GM23248 (cell line): ENCODE data around the gene DIDO1. TPM values are rescaled to one million over a fixed set of nuclear protein-coding genes. Genes with fewer than 3 reads are reported as not detected.

Experiments
- DNase-seq: peaks from one replicate; pipeline ENCODE4 v3.0.0-alpha.2; 2015
- H2AFZ ChIP-seq: fragments of 200-600 bp; sonication (generic); 2 replicates; pipeline ENCODE4 v1.6.1; 2016; ENCODE audit warnings: antibody characterized with exemption
- H3F3A ChIP-seq: fragments of 200-600 bp; sonication (generic); 2 replicates; pipeline ENCODE4 v1.6.1; 2016; ENCODE audit warnings: mild to moderate bottlenecking, antibody characterized with exemption, mixed run types; ENCODE audit not compliant: insufficient read depth
- H3K27ac ChIP-seq: fragments of 200-600 bp; sonication (generic); 2 replicates; pipeline ENCODE4 v1.5.1; 2016; ENCODE audit warnings: mild to moderate bottlenecking
- H3K27me3 ChIP-seq: fragments of 200-600 bp; sonication (generic); replicated peaks from 2 replicates; pipeline ENCODE4 v1.6.1; 2016; ENCODE audit warnings: mild to moderate bottlenecking; ENCODE audit not compliant: insufficient read depth
- H3K36me3 ChIP-seq: fragments of 200-600 bp; sonication (generic); 2 replicates; pipeline ENCODE4 v1.6.1; 2016; ENCODE audit warnings: low read depth, mild to moderate bottlenecking
- H3K4me1 ChIP-seq: fragments of 200-600 bp; sonication (generic); 2 replicates; pipeline ENCODE4 v1.6.1; 2016; ENCODE audit warnings: mild to moderate bottlenecking; ENCODE audit not compliant: insufficient read depth
- H3K4me2 ChIP-seq: fragments of 200-600 bp; sonication (generic); one replicate; pipeline ENCODE4 v1.6.1; 2016; ENCODE audit warnings: mild to moderate bottlenecking; ENCODE audit not compliant: unreplicated experiment
- H3K4me3 ChIP-seq: fragments of 200-600 bp; sonication (generic); 2 replicates; pipeline ENCODE4 v1.5.1; 2016; ENCODE audit warnings: mild to moderate bottlenecking
- H3K79me2 ChIP-seq: fragments of 200-600 bp; sonication (generic); 2 replicates; pipeline ENCODE4 v1.6.1; 2016; ENCODE audit warnings: mild to moderate bottlenecking; ENCODE audit not compliant: insufficient read depth
- H3K9ac ChIP-seq: fragments of 200-600 bp; sonication (generic); 2 replicates; pipeline ENCODE4 v1.6.1; 2016; ENCODE audit warnings: mild to moderate bottlenecking
- H3K9me2 ChIP-seq: fragments of 200-600 bp; sonication (generic); 2 replicates; pipeline ENCODE4 v1.6.1; 2016; ENCODE audit warnings: mixed run types, mild to moderate bottlenecking, moderate library complexity; ENCODE audit not compliant: insufficient read depth
- H3K9me3 ChIP-seq: fragments of 200-600 bp; sonication (generic); one replicate; pipeline ENCODE4 v1.6.1; 2017; ENCODE audit warnings: low read depth
- H4K20me1 ChIP-seq: fragments of 200-600 bp; sonication (generic); 2 replicates; pipeline ENCODE4 v1.6.0; 2016; ENCODE audit not compliant: insufficient read depth
- EZH2 ChIP-seq: fragments of 200-600 bp; sonication (generic); IDR thresholded peaks from 2 replicates; pipeline ENCODE4 v1.6.1; 2018; ENCODE audit warnings: antibody characterized with exemption, mild to moderate bottlenecking; ENCODE audit not compliant: insufficient read depth, poor library complexity, severe bottlenecking
- EZH2phosphoT487 ChIP-seq: fragments of 200-600 bp; sonication (generic); IDR thresholded peaks from 2 replicates; pipeline ENCODE4 v1.6.1; 2018; ENCODE audit warnings: antibody characterized with exemption, moderate library complexity, mild to moderate bottlenecking, low read depth; ENCODE audit not compliant: insufficient read depth
- WGBS, 2 experiments: methylation state at CpG; one replicate each; pipeline ENCODE4 v1.1.6; 2015 to 2017; ENCODE audit warnings: low lambda C conversion rate in 2 of 2, low coverage in 1 of 2; ENCODE audit errors: missing lambda C conversion rate in 2 of 2; 5-methylcytosine and 5-hydroxymethylcytosine counted together
- in situ Hi-C: fragments of 300-500 bp; cut with MboI; formaldehyde crosslinking; loops from 2 replicates; pipeline ENCODE4 v1.15.0; 2020
- polyA plus RNA-seq: library from polyadenylated mRNA; unstranded; fragments of >200 nt; fragmentation: Nextera tagmentation; extraction: Ambion mirVana; gene quantifications from 2 replicates; pipeline ENCODE4 v1.2.1, GENCODE V29; 2016
- total RNA-seq: library from RNA; depleted of rRNA; stranded (reverse); fragments of >200 nt; shearing (Covaris generic); gene quantifications from 2 replicates; pipeline ENCODE4 v1.2.3, GENCODE V29; 2014

DIDO1 gene
- total and polyA plus RNA-seq, 2 experiments from 2014 or later, result 16.2 to 37.1 TPM

DNA sequence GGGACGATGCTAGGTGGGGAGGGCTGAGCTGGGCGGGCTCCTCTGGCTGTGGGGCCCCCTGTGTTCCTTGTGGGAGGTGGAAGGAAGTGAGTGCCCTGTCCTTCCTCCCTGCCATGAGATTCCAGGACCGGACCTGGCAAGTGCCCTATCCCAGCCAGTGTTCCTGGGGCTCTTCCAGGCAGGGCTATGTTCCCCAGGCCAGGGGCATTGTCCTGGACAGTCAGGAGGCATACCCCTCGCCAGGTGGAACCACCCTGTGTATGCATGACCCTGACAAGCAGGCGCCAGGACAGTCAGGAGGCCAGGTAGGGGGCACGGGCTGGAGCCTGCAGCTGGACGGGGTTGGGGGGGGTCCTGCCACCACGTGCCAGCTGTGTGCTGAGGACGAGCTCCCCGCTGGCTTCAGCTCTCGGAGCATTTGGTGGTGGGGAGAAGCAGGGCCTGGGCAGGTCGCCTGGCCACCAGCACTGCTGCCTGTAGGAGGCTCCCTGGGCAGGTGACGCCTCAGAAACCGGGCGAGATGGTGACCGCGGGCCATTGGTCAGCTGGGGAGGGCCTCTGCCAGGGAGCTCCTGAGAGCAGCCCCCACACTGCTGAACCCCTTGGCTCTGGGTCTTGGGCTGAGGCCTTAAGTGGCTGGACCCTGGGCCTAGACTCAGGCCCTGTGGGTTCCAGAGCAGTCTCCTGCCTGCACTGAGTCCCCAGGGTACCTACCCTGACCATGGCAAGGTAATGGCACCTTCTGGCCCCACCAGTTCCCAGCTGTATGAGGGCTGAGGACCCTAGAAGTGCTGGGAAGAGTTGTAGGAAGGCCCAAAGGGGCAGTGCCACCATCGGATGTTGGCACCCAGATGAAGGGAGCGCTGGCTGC lies 26.9 kb upstream of the DIDO1 start:
- H3K27ac ChIP-seq, result peak overlapping the region; percentile 93
- H2AFZ ChIP-seq, result peak overlapping the region; percentile 76
- 31 to 36% methylated on average over 11 to 17 of the region's 19 CpGs for WGBS, 2 experiments

DNA sequence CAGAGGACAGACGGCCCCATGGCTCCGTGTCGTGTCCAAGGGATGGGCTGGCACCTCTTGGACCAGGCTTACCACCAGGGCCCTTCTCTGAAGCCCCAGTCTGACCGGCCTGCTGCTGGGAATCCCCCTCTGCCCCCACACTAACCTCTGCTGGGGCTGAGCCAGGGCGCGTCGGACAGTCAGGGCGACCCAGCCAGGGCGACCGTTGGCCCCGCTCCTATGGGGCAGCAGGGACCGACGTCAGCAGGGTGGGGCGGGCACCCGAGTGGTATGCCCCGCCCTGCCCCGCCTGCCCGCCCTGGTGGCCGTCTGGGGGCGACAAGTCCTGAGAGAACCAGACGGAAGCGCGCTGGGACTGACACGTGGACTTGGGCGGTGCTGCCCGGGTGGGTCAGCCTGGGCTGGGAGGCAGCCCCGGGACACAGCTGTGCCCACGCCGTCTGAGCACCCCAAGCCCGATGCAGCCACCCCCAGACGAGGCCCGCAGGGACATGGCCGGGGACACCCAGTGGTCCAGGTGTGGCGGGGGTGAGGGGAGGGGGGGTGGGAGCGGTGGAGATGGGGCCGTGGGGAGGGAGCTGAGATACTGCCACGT lies 26.2 kb upstream of the DIDO1 start, which contains the start of gene SLC17A9:
Gene SLC17A9, plus strand, starts transcription at position 337 of the 595 bp plus-strand sequence. Its CDS starts 122 bp downstream, at position 459.
- peak; percentile 82 for DNase-seq
- Histone ChIP-seq H3K9me2 (no peaks in the 10 kb centered on the region), H3K9me3 (no peaks in the 10 kb centered on the region), H3K9ac (peak within 1 kb of the TSS; percentile 93), H3F3A (0 out of 2 replicates have a peak, but pooled peaks cover 4% of the 10 kb centered on the region), H3K4me2 (peak within 1 kb of the TSS; percentile 82), H3K36me3 (no peaks in the 10 kb centered on the region; the same call in 1 of the 2 replicates), H3K4me3 (peak within 1 kb of the TSS; percentile 73), H4K20me1 (no peaks in the 10 kb centered on the region), H3K4me1 (peaks cover 7% of the 10 kb centered on the region; the same call in 1 of the 2 replicates), H3K27me3 (no peaks in the 10 kb centered on the region), H3K27ac (peak within 1 kb of the TSS; percentile 93), H3K79me2 (peaks cover 59% of the 10 kb centered on the region), H2AFZ (peak within 1 kb of the TSS; percentile 76)
- in situ Hi-C loops, result no loop called here
- WGBS, 2 experiments, result 15 to 40% methylated on average over 27 to 28 of the region's 37 CpGs
- TF ChIP-seq EZH2 (no peak), EZH2phosphoT487 (no peak)

More for the DNA sequence above, 26.9 kb upstream of the DIDO1 start:
- H3K9me2 ChIP-seq, result no peaks in the 10 kb centered on the region
- H3K36me3 ChIP-seq, result no peaks in the 10 kb centered on the region; the same call in 1 of the 2 replicates
- TF ChIP-seq EZH2phosphoT487, result no peak
- no peak for TF ChIP-seq EZH2
- DNase-seq, result peak; percentile 60
- peak overlapping the region; percentile 73 for H3K4me3 ChIP-seq
- H3K9me3 ChIP-seq, result no peaks in the 10 kb centered on the region
- peaks cover 7% of the 10 kb centered on the region; the same call in 1 of the 2 replicates for H3K4me1 ChIP-seq
- peaks cover 52% of the 10 kb centered on the region for H3K79me2 ChIP-seq
- no peaks in the 10 kb centered on the region for H3K27me3 ChIP-seq
- H4K20me1 ChIP-seq, result no peaks in the 10 kb centered on the region
- H3K4me2 ChIP-seq, result peak overlapping the region; percentile 82
- peak overlapping the region; percentile 93 for H3K9ac ChIP-seq
- 0 out of 2 replicates have a peak, but pooled peaks cover 2% of the 10 kb centered on the region for H3F3A ChIP-seq
- in situ Hi-C loops, result no loop called here

DNA sequence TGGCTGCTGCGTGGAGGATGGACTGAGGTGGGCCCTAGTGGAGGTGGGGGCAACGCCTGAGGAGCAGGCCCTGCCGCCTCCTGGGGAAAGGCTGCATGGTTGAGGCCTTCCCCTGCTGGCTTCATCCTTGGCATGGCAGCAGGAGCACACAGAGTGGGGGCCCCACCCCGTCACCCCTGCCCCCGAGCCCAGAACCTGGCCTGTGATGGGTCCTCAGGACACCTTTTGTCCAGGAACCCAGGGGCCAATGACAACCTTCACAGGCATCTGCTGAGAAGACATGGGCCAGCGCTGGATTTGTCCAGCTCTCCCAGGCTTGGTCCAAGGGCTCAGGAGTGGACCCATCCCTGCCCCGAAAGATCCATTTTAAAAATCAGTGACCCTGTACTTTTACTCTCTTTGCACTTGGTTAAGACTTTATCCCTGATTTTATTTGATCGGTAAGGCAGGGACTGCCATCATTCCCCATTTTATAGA lies 25.6 kb upstream of the DIDO1 start:
- 82 to 84% methylated on average over 7 to 8 of the region's 8 CpGs for WGBS, 2 experiments
- Histone ChIP-seq H3K4me1 (peaks cover 7% of the 10 kb centered on the region; the same call in 1 of the 2 replicates), H2AFZ (peak overlapping the region; percentile 61), H3K9me2 (no peaks in the 10 kb centered on the region), H3K9ac (peak overlapping the region; percentile 93), H3K27me3 (no peaks in the 10 kb centered on the region), H3K4me2 (peak overlapping the region; percentile 24), H3K27ac (peak overlapping the region; percentile 93), H4K20me1 (no peaks in the 10 kb centered on the region), H3K4me3 (peak overlapping the region; percentile 73), H3K36me3 (peaks cover 2% of the 10 kb centered on the region; the same call in 1 of the 2 replicates), H3F3A (0 out of 2 replicates have a peak, but pooled peaks cover 4% of the 10 kb centered on the region), H3K9me3 (no peaks in the 10 kb centered on the region), H3K79me2 (peaks cover 64% of the 10 kb centered on the region)
- no peak for TF ChIP-seq EZH2
- TF ChIP-seq EZH2phosphoT487, result no peak
- no peak for DNase-seq
- in situ Hi-C loops, result no loop called here

DNA sequence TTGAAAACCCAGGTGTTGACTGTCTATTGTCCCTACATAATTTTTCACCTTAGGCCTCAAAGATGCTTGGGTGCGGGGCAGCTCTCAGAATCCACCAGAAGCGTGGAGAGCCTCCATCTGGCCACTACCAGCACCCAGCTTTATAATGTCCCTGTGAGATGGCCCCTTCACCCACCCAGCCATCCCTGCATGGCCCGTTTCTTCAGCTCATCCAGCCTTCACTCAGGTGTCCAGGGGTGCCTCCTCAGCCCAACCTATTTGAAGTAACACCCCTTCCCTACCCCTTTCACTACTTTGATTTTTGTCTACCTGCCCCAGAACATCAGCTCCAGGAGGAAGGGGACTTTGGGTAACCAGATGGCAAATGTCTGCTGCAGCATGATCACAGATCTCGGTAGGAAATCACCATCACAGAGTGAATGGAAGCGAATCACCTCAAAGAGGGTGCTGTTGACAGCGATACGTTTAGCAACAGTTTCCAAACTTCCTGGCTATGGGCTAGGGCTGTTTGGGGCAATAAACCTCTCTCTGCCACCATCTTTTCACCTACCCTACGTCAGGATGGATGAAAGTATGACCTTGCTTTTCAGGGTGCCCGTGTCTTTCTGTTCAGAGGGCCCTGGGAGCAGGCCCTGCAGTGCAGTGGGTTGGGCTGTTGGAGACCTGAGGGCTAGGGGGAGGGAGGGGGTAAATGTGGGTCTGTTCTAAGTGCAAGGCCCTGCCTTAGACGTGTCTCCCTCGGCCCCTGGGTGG lies 25.0 kb upstream of the DIDO1 start:
- WGBS, 2 experiments, result 81 to 83% methylated on average over 11 of the region's 11 CpGs
- Histone ChIP-seq H4K20me1 (no peaks in the 10 kb centered on the region), H3K4me1 (peaks cover 7% of the 10 kb centered on the region; the same call in 1 of the 2 replicates), H3K9ac (peak overlapping the region; percentile 93; the same call in 1 of the 2 replicates), H2AFZ (no peak overlapping the region), H3F3A (0 out of 2 replicates have a peak, but pooled peaks cover 4% of the 10 kb centered on the region), H3K27ac (no peak overlapping the region), H3K4me3 (no peak overlapping the region), H3K36me3 (peaks cover 8% of the 10 kb centered on the region; the same call in 1 of the 2 replicates), H3K9me3 (no peaks in the 10 kb centered on the region), H3K79me2 (peaks cover 64% of the 10 kb centered on the region), H3K4me2 (no peak overlapping the region), H3K9me2 (no peaks in the 10 kb centered on the region), H3K27me3 (no peaks in the 10 kb centered on the region)
- in situ Hi-C loops, result no loop called here
- TF ChIP-seq EZH2phosphoT487 (no peak), EZH2 (no peak)
- DNase-seq, result no peak
